HG02943 (cell line): ENCODE results near the gene PLXNB3.

Experiments
- ATAC-seq: cut with Tn5 transposase; IDR thresholded peaks from one replicate; pipeline ENCODE4 v1.9.1; 2021; ENCODE audit warnings: mild to moderate bottlenecking, low read depth, moderate library complexity; ENCODE audit not compliant: unreplicated experiment

Gene PLXNB3

DNA sequence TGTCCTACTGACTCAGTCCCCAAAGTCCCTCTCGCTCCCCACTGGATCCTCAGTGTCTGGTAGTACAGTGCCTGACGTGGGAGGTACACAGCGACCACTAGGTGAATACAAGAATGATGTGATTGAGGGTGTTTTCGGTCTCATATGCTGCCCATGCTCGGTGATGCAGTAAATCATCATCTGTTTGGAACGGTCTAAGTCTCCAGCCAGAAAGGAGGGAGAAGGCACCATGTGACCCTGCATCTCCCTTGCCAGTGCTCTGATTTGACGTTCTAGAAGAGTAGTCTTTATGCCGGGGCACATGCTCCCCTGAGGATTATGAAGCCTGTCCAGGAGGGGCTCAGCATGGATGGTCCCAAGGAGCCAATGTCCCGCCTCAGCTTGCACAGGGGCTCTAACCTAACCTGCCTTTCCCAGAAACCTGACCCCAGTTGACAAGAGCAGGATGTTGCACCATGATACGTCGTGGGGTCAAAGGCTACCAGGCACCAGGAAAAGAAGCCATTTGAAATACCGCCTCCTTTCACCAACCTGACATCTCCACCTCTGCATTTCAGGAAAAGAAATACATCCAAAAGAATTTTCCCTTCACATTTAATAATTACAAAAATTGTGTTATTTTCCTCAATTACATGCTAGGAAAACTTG, 13.8 kb upstream of the PLXNB3 start:
- ATAC-seq = no peak

DNA sequence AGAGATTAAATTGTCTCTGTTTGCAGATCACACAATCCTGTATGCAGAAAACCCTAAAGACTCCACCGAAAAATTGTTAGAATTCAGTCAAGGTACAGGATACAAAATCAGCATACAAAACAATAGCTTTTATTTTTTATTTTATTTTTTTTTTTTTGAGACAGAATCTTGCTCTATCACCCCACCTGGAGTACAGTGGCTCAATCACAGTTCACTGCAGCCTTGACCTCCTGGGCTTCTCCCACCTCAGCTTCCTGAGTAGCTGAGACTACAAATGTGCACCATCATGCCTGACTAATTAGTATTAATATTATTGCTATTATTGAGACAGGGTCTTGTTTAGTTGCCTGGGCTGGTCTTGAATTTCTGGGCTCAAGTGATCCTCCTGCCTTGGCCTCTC, 8.9 kb upstream of the PLXNB3 start:
- no peak for ATAC-seq

DNA sequence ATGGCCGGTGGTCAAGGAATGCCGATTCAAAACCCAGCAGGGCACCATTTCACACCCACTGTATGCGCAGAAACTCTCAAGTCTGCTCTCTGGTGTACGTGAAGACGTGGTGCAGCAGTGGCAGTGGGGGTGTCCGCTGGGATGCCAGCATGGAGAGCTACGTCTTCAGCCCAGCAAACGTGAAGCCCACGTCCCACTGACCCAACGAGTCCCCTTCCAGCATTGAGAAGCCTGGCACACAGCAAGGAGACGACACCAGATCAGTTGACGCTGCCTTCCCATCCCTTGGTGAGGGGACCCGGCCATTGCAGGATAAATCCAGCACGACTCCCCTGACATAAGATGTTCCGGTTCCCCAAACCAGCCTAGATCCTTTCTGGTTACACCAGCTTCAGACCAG, 2.2 kb upstream of the PLXNB3 start:
- no peak for ATAC-seq

DNA sequence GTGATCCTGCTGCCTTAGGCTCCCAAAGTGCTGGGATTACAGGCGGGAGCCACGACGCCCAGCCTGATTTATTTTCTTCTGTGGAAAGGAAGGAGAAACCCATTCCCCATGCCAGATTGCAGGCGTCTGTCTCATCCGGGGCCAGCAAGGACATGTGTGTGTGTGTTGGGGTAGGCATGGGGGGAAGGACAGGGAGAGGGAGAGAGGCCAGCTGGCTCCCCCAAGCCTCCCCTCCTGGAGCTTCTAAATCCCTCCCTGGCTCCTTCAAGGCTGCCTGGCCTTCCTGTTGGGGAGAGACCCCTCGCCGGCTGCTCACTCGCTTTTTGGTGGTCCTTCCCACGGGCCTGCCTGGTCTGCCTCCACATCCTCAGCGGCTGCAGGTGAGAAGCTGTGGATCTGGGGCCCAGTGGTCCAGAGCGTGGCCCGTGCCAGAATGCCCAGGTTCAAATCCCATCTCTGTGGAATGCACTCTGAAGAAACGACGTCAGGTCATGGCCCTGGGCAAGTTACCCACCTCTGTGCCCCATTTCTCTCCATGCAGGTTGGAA, 1.3 kb upstream of the PLXNB3 start:
- ATAC-seq = no peak

DNA sequence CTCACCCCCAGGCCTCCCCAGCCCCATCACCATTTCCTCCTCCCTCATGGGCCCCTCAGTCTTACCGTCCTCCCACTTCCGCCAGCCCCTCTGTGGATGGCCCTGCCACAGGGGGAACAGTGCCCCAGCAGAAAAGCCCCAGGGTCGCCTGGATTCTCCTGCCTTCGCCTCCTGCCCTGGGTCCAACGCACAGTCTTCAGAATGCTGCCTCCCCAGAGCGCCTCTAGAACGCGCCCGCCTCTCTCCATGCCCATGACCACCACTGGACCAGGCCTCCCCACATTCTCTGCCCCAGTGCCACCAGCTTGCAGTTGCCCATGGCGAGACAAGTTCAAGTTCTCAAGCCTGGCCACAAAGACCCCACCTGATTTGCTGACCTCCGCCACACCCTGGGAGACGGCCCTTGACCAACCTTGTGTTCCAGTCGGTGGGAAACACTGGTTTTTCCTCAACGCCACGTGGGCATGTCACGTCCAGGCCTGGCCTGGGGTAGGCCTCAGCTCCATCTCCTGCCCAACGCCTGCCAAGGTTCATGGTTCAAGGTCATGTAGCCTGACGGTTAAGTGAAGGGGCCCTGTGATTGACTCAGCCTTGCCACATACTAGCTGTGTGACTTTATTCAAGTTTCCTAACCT, 634 bp upstream of the PLXNB3 start:
- no peak for ATAC-seq

DNA sequence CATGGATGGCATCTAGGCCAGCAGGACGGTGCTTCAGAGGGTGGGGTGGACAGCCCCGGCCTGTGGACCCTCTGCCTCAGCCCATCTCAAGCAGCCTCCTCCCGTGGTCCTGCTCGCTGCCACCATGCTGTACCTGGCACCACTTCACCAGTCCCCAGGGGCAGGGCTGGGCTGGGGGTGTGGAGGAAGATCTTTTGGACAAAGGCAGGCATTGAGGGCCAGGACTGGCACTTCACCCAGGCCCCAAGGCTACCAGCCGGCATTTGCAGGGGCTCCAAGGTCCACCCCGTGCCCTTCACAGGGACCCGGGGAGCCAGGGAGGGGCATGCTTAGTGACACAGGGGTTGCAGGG, 713 bp downstream of the PLXNB3 start:
- ATAC-seq = no peak

DNA sequence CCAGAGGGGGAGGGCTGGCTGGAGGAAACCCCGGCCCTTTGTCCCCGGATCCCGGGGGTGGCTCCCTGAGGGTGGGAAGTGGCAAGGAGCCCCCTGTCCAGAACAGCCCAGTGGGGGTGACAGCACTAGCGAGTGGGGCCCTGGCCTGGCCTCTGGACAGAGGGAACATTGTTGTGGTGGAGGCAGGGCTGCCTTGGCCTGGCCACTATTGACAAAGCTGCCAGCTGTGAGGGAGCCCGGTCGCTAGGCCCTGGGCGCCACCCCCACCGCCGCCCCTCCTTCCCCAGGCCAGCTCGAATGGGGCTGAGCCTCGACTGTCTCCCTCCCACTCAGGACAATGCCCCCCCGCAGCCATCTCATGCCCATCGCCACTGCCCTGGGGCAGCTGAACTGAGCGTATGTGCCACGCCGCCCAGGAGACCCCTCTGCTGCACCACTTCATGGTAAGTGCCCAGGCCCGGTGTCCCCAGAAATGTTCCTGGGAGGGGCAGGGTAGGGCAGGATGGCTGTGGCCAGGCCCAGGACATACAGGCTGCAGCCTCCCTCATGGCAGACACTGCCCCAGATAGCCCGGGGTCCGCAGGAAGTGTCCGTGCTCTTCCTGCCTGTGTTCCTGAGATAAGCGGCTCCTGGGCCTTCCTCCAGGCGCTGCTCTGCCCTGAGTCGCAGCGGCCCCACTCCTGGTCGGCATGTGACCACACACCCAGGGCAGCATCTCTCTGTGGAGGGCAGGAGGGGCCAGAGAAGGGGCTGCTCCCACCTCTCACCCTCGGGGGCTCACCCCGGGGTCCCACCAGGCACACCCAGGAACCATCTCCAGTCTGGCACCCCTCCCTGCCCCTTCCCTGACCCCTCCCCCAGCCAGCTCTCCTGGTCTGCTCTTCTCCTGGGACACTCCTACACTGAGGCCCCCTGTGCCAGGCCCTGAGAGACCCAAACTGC, 1.4 kb downstream of the PLXNB3 start:
- ATAC-seq = no peak

DNA sequence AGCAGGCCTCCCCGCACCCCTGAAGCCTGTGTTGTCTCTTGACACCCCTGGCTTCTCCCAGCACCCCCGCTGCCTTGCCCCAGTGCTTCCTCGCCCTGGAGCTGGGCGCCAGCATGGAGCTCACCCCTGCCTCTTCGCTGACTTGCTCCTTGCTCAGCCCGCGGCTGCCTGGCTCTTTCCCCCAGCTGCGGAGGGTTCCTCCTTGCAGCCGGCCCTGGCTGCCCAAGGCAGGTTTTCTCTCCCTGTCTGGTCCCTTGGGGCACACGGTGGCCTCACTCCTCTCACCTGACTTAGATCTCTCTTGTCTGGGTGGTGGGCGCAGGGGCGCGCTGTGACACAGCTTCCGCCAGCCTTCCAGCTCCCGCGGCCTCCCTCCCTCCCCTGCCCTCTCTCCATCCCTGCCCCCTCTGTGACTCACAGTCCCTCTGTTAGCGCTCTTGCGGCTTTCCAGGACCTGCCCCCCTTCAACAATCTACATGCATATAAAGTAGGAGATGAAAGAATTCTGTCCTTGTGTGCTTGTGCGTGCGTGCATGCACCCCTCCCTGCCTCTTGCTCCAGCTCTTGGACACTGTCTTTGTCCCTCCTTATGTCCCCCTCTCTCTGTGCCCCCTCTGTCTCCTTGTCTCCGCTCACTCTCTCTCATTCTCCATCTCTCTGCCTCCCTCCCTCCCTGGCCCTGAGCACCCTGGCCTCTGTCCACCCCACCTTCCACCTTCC, 2.2 kb downstream of the PLXNB3 start:
- no peak for ATAC-seq

DNA sequence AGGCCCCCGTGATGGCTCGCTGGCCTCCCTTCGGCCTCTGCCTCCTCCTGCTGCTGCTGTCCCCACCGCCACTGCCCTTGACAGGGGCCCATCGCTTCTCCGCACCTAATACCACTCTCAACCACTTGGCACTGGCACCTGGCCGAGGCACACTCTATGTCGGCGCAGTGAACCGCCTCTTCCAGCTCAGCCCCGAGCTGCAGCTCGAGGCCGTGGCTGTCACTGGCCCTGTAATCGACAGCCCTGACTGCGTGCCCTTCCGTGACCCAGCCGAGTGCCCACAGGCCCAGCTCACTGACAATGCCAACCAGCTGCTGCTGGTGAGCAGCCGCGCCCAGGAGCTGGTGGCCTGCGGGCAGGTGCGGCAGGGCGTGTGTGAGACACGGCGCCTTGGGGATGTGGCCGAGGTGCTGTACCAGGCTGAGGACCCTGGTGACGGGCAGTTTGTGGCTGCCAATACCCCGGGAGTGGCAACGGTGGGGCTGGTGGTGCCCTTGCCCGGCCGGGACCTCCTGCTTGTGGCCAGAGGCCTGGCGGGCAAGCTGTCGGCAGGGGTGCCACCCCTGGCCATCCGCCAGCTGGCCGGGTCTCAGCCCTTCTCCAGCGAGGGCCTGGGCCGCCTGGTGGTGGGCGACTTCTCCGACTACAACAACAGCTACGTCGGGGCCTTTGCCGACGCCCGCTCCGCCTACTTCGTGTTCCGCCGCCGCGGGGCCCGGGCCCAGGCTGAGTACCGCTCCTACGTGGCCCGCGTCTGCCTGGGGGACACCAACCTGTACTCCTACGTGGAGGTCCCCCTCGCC, 3.0 kb downstream of the PLXNB3 start:
- ATAC-seq = no peak

DNA sequence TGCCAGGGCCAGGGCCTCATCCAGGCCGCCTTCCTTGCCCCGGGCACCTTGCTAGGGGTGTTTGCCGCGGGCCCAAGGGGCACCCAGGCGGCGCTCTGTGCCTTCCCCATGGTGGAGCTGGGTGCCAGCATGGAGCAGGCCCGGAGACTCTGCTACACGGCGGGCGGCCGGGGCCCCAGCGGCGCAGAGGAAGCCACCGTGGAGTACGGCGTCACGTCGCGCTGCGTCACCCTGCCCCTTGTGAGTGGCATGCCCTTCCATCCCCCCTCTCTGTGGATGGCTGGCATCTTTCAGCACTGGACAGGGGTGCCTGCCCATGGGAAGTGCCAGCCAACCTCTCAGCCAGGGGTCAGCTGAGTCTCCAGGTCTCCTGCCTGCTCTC, 3.6 kb downstream of the PLXNB3 start:
- no peak for ATAC-seq

DNA sequence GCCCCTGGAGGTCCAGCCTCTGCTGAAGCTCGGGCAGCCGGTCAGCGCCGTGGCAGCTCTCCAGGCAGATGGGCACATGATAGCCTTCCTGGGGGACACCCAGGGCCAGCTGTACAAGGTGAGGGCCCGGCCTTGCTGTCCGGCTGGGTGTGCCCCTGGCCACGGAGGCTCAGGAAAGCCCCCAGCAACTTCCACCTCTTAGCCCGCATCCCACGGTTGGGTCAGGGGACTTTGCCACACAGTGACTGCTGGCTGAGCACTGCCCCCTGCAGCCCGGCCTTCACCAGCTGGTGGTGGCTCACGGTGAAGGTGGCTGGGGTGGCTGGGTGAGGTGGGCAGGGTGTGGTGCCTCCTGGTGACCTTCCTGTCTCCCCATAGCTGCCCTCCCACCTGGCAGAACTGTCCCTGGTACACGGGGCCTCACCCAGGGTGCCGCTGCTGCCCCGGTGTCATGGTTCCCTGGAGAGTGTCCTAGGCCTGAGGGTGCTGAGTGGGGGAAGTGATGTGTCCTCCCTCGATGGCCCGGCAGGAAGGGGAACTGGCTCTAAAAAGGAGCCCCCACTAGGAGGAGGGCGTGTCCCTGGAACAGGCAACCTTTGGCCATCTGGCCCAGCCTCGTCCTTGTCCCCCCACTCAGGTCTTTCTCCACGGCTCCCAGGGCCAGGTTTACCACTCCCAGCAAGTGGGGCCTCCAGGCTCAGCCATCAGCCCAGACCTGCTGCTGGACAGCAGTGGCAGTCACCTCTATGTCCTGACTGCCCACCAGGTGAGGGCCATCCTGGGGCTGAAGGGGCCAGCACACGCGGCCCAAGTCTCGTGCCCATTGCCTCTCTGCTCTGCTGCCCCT, 4.5 kb downstream of the PLXNB3 start:
- ATAC-seq = no peak

DNA sequence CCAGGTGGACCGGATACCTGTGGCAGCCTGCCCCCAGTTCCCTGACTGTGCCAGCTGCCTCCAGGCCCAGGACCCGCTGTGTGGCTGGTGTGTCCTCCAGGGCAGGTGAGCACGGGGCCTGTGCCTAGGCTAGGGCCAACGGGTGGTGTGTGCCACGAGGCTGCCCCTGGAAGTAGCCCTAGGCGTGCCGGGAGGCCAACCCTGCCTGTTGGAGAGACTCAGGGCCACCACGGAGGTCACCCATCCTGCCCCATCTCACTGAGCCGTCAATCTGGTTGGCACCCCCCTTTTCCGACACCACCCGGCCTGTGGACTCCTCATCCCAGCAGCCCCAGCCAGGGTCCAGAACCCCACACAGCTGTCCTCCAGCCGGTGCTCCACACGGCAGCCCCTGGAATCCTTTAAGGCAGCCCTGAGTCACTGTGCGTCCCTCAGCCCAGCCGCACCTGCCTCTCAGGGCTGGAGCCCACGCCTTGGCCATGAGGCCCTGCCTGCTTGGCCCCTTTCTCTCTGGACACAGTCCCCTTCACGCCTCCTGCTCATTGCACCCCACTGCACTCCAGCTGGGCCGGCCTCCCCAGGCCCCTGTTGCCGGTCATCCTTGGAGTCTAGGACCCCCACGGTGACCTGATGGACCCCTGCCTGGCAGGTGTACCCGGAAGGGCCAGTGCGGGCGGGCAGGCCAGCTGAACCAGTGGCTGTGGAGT, 5.3 kb downstream of the PLXNB3 start:
- no peak for ATAC-seq

DNA sequence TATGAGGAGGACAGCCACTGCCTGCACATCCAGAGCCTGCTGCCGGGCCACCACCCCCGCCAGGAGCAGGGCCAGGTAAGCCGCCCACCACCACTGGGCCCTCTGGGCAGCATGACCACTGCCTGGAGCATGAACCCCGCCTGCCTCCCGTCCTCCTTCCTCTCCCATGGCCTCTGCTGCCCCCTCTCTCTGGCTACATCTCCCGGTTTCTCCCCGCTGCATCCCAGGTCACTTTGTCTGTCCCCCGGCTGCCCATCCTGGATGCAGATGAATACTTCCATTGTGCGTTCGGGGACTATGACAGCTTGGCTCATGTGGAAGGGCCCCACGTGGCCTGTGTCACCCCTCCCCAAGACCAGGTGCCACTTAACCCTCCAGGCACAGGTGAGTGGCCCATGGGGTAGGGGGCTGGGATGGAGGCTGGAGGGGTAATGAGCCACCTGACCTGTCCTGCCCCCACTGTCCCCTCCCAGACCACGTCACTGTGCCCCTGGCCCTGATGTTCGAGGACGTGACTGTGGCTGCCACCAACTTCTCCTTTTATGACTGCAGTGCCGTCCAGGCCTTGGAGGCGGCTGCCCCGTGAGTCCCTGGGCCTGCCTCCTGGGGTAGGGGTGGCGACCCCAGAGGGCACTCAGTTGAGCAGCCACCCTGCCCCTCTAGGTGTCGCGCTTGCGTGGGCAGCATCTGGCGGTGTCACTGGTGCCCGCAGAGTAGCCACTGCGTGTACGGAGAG, 6.0 kb downstream of the PLXNB3 start:
- no peak for ATAC-seq

DNA sequence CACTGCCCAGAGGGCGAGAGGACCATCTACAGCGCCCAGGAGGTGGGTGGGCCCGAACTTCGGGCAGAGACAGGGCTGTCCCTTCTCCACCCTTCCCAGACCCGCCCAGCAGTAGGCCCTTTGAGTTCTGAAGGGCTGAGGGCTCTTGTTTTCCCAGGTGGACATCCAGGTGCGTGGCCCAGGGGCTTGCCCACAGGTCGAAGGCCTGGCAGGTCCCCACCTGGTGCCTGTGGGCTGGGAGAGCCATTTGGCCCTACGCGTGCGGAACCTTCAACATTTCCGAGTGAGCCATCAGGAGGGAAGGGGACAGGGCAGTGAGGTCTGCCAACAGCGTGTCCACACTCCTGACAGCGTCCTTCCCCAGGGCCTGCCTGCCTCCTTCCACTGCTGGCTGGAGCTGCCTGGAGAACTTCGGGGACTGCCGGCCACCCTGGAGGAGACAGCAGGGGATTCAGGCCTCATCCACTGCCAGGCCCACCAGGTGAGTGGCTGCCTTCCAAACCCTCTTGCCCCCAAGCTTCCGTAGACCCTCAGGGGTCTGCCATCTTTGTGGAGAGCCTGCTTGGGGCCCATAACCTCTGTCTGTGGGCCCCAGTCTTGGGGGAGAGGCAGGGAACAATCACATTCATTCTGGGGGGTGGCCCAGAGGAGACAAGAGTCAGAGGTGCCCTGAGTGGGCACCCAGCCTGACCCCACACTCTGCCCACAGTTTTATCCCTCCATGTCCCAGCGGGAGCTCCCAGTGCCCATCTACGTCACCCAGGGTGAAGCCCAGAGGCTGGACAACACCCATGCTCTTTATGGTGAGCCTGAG, 6.8 kb downstream of the PLXNB3 start:
- no peak for ATAC-seq

DNA sequence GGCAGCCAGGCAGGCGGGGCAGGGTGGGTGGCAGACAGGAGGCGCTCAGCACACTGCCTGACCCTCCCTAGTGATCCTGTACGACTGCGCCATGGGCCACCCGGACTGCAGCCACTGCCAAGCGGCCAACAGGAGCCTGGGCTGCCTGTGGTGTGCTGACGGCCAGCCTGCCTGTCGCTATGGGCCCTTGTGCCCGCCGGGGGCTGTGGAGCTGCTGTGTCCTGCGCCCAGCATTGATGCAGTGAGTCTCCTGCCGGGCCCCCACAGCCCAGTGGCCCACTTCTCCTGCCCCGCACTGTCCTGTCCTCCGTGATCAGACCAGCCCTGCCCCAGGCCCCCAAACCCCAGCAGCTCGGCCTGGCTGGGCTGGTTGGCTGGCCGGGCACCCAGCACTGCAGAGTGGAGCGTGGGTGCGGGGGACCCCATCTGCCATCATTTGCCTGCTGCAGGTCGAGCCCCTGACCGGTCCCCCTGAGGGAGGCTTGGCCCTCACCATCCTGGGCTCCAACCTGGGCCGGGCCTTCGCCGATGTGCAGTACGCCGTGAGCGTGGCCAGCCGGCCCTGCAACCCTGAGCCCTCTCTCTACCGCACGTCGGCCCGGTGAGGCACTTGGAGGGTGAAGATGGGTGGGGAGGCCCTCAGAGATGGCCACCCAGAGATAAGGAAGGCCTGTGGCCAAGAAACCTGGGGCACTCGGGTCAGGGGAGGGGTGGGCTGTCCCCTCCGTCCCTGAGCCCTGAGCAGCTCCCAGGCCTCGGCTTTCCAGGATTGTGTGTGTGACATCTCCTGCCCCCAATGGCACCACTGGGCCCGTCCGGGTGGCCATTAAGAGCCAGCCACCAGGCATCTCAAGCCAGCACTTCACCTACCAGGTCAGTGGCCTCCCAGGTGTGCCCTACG, 7.6 kb downstream of the PLXNB3 start:
- ATAC-seq = no peak
